HG03520 (cell line): ENCODE measurements around the gene PLEKHG3.

ENCODE experiments used
- ATAC-seq: cut with Tn5 transposase; IDR thresholded peaks from one replicate; pipeline ENCODE4 v1.9.1; 2021; ENCODE audit warnings: mild to moderate bottlenecking, moderate library complexity; ENCODE audit not compliant: unreplicated experiment

PLEKHG3 gene

GRCh38 chr14:64725879-64726584, 21.8 kb downstream of the PLEKHG3 start:
- ATAC-seq, result no peak

GRCh38 chr14:64726585-64726890, 22.3 kb downstream of the PLEKHG3 start:
- no peak for ATAC-seq

GRCh38 chr14:64727551-64728071, 23.4 kb downstream of the PLEKHG3 start:
- no peak for ATAC-seq

GRCh38 chr14:64728106-64728505, 23.9 kb downstream of the PLEKHG3 start:
- no peak for ATAC-seq

- ATAC-seq, result no peak
Observed at GRCh38 chr14:64728856-64729255, 24.6 kb downstream of the PLEKHG3 start.

- ATAC-seq, result no peak
Observed at GRCh38 chr14:64729386-64730060, 25.3 kb downstream of the PLEKHG3 start.

GRCh38 chr14:64730061-64730440, 25.8 kb downstream of the PLEKHG3 start:
- ATAC-seq, result no peak

- no peak for ATAC-seq
Observed at GRCh38 chr14:64730681-64731080, 26.5 kb downstream of the PLEKHG3 start.

GRCh38 chr14:64731141-64731581, 26.9 kb downstream of the PLEKHG3 start:
- ATAC-seq, result no peak

GRCh38 chr14:64732066-64732465, 27.8 kb downstream of the PLEKHG3 start:
- ATAC-seq, result no peak

- ATAC-seq, result no peak
Observed at GRCh38 chr14:64732536-64733120, 28.4 kb downstream of the PLEKHG3 start.

GRCh38 chr14:64733321-64733720, 29.1 kb downstream of the PLEKHG3 start:
- no peak for ATAC-seq

- no peak for ATAC-seq
Observed at GRCh38 chr14:64733899-64734298, 29.7 kb downstream of the PLEKHG3 start.

- ATAC-seq, result no peak
Observed at GRCh38 chr14:64734990-64735389, 30.8 kb downstream of the PLEKHG3 start.

- ATAC-seq, result no peak
Observed at GRCh38 chr14:64736271-64737169, 32.3 kb downstream of the PLEKHG3 start.

- no peak for ATAC-seq
Observed at GRCh38 chr14:64737391-64738280, 33.4 kb downstream of the PLEKHG3 start.

GRCh38 chr14:64738281-64738804, 34.1 kb downstream of the PLEKHG3 start:
- ATAC-seq, result no peak

GRCh38 chr14:64741200-64741599, 37.0 kb downstream of the PLEKHG3 start:
- no peak for ATAC-seq

GRCh38 chr14:64741961-64742360, 37.7 kb downstream of the PLEKHG3 start:
- ATAC-seq, result no peak

GRCh38 chr14:64743061-64743460, 38.8 kb downstream of the PLEKHG3 start:
- ATAC-seq, result no peak
